ENCODE results near the gene RPS21. TPM values are rescaled to one million over a fixed set of nuclear protein-coding genes. Genes with fewer than 3 reads are reported as not detected.

The RPS21 gene
- total and polyA plus RNA-seq, 9 of the 15 experiments (the other 6 are each of a cell fraction or from before 2014, with no cell fraction given), result 1,380 to 5,647 (median 3,091) TPM

DNA sequence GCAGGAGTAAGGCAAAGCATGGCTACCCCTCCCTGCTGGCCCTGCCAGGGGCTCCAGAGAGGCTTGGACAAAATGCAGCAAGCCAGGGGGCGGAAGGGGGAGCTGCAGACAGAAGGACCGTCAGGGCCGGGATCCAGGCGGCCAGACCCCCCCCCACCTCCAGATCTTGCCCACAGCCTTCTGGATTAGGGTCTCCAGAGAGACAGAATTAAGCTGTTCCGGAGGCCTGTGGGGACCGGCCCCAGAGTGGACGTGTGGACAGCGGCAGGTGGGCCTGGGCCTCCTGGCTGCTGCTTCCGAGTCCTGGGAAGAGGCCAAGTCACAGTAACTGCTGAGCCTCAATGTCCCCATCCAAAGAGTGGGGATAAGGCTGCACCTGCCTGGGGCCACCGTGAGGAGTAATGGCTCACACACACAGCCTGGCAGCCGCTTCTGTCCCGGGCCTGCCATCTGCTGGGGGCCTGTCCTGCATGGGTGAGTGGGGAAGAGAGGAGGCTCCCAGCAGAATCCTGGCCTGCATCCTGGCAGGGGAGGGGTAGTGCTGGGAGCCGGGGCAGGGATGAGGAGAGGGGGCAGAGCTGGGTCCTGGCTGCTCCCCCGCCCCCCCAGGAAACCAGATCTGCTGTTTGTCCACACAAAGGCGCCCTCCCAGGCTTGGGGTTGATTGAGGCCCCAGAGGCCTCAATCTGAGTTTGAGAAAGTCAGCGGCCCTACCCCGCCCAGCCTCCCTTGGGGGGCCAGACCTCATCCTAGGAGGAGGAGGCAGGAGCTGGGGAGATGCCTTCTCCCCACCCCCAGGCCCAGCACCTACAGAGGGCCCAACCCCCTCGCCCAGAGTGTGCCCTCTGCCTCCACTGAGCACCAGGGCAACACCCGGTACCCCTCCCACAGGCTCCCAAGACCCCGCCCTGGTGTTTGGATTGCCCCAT lies 23.6 kb upstream of the RPS21 start:
- no peaks in the 10 kb centered on the region for H3K27me3 ChIP-seq (ENCODE audit: control insufficient read depth in 2 of 2, insufficient read depth in 2 of 2, low read length in 2 of 2)
- POLR2A ChIA-PET, result interaction anchor here (0.5 to 2.5 kb wide), 4 partner anchors 12 to 27 kb away, joined by 3 to 9 read pairs (median 6); partner anchors contain the start of gene RPS21
- TF ChIP-seq, protein P1, sequence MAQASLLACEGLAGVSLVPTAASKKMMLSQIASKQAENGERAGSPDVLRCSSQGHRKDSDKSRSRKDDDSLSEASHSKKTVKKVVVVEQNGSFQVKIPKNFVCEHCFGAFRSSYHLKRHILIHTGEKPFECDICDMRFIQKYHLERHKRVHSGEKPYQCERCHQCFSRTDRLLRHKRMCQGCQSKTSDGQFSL (CRISPR knock-in tag; IDR thresholded peaks at IDR 0.05), result no peak
- TF ChIP-seq, protein P1 (tag; IDR thresholded peaks at IDR 0.05), result peak in 1 of 2 experiments; percentile 27; a peak in 1 of 4 replicates
- no peak for TF ChIP-seq HNRNPLL (IDR thresholded peaks at IDR 0.05; ENCODE audit: low read depth, low read length, poor library complexity, severe bottlenecking)
- H2AFZ ChIP-seq (ENCODE audit: low read depth, low read length), result no peak overlapping the region
- in situ Hi-C loops (cut with MboI), result loop anchor here (10.0 kb wide), 1 partner anchor 368 kb away; no protein-coding TSS in a partner anchor
- peaks cover 13% of the 10 kb centered on the region; the same call in 1 of the 2 replicates for H4K20me1 ChIP-seq (replicated peaks; ENCODE audit: control insufficient read depth, insufficient read depth, low read length)
- H3K4me1 ChIP-seq (replicated peaks in 1 of 2; ENCODE audit: control insufficient read depth in 2 of 2, insufficient read depth in 2 of 2, low read length in 2 of 2), result peaks cover 50 to 96% of the 10 kb centered on the region in 2 experiments
- H3K9me1 ChIP-seq (ENCODE audit: control insufficient read depth, insufficient read depth, low read length), result peaks cover 4% of the 10 kb centered on the region
- FAIRE-seq (no peak), DNase-seq (ENCODE audit: extremely low read depth in 1 of 4, low spot score in 3 of 4) (no peak), ATAC-seq (no peak)
- H3K27ac ChIP-seq (ENCODE audit: extremely low read depth, low read depth, low read length), result no peak overlapping the region
- BruUV-seq (replicated peaks), result no TSS peak
- H3K4me3 ChIP-seq, result no peak overlapping the region
- 77% methylated on average over 17 of the region's 20 CpGs for WGBS (ENCODE audit: insufficient coverage, low coverage, missing lambda C conversion rate)
- H3K79me2 ChIP-seq (ENCODE audit: control insufficient read depth, insufficient read depth, low read length), result peaks cover 64% of the 10 kb centered on the region
- H3K4me2 ChIP-seq (ENCODE audit: insufficient read depth, low read length), result no peak overlapping the region
- no peaks in the 10 kb centered on the region for H3K9me3 ChIP-seq (replicated peaks; ENCODE audit: control insufficient read depth, insufficient read depth, low read depth, low read length)
- peaks cover 28% of the 10 kb centered on the region; the same call in 1 of the 3 replicates for H3K36me3 ChIP-seq (ENCODE audit: control insufficient read depth, insufficient read depth, low read length)
- CTCF ChIA-PET (ENCODE audit: low intra/inter-chr PET ratio), result no interaction called here
- H3K9ac ChIP-seq (ENCODE audit: insufficient read depth in 1 of 2, low read depth in 2 of 2, low read length in 2 of 2), result peak overlapping the region in 1 of 2 experiments; percentile 96; a peak in 2 of 4 replicates
- intact Hi-C loops (cut with micrococcal nuclease), result no loop called here
